ENCODE data around the gene ADSL.

DNA sequence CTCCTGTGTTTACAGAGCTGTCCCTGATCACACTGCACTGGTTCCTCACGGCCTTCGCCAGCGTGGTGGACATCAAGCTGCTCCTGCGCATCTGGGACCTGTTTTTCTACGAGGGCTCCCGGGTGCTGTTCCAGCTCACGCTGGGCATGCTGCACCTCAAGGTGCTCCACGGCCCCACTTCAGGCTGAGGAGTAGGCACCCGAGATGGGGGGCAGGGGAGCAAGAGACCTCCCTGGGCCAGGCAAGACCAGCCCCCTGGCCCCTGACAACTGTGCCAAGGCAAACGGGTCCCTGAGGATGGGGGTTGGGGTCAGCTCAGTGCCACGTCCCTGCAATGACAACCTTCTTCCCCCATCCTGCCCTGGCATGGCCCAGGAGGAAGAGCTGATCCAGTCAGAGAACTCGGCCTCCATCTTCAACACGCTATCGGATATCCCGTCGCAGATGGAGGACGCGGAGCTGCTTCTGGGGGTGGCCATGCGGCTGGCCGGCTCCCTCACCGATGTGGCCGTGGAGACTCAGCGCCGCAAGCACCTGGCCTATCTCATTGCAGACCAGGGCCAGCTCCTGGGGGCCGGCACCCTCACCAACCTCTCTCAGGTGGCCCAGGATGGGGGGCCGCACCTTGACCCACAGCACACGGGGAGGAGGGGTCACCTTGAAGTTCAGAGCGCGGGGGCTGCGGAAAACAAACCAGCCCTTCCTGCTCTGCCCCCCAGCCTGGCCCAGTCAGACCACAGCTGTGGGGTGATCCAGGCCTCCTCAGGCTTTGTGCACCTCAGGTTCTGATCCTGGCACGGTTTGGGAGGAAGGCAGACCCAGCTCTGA, 60.0 kb downstream of the ADSL start:
- TF ChIP-seq SREBF2 (CRISPR knock-in tag; IDR thresholded peaks at IDR 0.05) (no peak), HMG20B (CRISPR knock-in tag; IDR thresholded peaks at IDR 0.05) (no peak), ZNF121 (CRISPR knock-in tag; conservative IDR thresholded peaks at IDR 0.05) (no peak), ZNF3 (CRISPR knock-in tag; IDR thresholded peaks at IDR 0.05) (no peak), MEF2D (tag; conservative IDR thresholded peaks at IDR 0.05; ENCODE audit: low read depth) (no peak)
- TF ChIP-seq, protein P1, sequence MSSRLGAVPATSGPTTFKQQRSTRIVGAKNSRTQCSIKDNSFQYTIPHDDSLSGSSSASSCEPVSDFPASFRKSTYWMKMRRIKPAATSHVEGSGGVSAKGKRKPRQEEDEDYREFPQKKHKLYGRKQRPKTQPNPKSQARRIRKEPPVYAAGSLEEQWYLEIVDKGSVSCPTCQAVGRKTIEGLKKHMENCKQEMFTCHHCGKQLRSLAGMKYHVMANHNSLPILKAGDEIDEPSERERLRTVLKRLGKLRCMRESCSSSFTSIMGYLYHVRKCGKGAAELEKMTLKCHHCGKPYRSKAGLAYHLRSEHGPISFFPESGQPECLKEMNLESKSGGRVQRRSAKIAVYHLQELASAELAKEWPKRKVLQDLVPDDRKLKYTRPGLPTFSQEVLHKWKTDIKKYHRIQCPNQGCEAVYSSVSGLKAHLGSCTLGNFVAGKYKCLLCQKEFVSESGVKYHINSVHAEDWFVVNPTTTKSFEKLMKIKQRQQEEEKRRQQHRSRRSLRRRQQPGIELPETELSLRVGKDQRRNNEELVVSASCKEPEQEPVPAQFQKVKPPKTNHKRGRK (tag; IDR thresholded peaks at IDR 0.05): no peak

Data from K562 (cell line).